Measurements from ENCODE around the gene OPN5.

DNA sequence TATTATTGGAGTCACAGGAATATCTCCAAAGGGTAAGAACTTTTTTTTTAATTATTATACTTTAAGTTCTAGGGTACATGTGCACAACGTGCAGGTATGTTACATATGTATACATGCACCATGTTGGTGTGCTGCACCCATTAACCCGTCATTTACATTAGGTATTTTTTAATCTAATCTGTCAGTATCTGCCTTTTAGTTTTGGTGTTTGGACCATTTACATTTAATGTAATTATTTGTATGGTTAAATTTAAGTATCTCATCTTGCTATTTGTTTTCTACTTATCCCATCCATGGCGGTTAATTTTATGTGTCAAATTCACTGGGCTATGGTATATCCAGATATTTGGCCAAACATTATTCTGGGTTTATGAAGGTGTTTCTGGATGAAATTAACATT lies 15.4 kb upstream of the OPN5 start:
- no peak for TF ChIP-seq ZC3H10 (CRISPR knock-in tag; IDR thresholded peaks at IDR 0.05)
- TF ChIP-seq ZNF8 (CRISPR knock-in tag; IDR thresholded peaks at IDR 0.05), result no peak
- TF ChIP-seq SNAI2 (CRISPR knock-in tag; IDR thresholded peaks at IDR 0.05), result no peak
- no peak for TF ChIP-seq ZFP3 (CRISPR knock-in tag; IDR thresholded peaks at IDR 0.05)
- no peak for TF ChIP-seq ARNTL (CRISPR knock-in tag; IDR thresholded peaks at IDR 0.05; ENCODE audit: borderline replicate concordance, low read depth)
- no peak for TF ChIP-seq OSR1 (CRISPR knock-in tag; IDR thresholded peaks at IDR 0.05)
- no peak for TF ChIP-seq RARB (CRISPR knock-in tag; IDR thresholded peaks at IDR 0.05)
- TF ChIP-seq, protein P1, sequence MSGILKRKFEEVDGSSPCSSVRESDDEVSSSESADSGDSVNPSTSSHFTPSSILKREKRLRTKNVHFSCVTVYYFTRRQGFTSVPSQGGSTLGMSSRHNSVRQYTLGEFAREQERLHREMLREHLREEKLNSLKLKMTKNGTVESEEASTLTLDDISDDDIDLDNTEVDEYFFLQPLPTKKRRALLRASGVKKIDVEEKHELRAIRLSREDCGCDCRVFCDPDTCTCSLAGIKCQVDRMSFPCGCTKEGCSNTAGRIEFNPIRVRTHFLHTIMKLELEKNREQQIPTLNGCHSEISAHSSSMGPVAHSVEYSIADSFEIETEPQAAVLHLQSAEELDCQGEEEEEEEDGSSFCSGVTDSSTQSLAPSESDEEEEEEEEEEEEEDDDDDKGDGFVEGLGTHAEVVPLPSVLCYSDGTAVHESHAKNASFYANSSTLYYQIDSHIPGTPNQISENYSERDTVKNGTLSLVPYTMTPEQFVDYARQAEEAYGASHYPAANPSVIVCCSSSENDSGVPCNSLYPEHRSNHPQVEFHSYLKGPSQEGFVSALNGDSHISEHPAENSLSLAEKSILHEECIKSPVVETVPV (CRISPR knock-in tag; IDR thresholded peaks at IDR 0.05), result no peak
- no peak for TF ChIP-seq PPARA (CRISPR knock-in tag; IDR thresholded peaks at IDR 0.05; ENCODE audit: borderline replicate concordance)
- no peak for TF ChIP-seq TCF4 (CRISPR knock-in tag; IDR thresholded peaks at IDR 0.05; ENCODE audit: borderline replicate concordance)
- no peak for TF ChIP-seq CSDC2 (CRISPR knock-in tag; IDR thresholded peaks at IDR 0.05)
- TF ChIP-seq ZNF70 (CRISPR knock-in tag; IDR thresholded peaks at IDR 0.05), result no peak
- no peak for TF ChIP-seq ZNF565 (CRISPR knock-in tag; conservative IDR thresholded peaks at IDR 0.05; ENCODE audit: low read depth)
- TF ChIP-seq, protein P2, sequence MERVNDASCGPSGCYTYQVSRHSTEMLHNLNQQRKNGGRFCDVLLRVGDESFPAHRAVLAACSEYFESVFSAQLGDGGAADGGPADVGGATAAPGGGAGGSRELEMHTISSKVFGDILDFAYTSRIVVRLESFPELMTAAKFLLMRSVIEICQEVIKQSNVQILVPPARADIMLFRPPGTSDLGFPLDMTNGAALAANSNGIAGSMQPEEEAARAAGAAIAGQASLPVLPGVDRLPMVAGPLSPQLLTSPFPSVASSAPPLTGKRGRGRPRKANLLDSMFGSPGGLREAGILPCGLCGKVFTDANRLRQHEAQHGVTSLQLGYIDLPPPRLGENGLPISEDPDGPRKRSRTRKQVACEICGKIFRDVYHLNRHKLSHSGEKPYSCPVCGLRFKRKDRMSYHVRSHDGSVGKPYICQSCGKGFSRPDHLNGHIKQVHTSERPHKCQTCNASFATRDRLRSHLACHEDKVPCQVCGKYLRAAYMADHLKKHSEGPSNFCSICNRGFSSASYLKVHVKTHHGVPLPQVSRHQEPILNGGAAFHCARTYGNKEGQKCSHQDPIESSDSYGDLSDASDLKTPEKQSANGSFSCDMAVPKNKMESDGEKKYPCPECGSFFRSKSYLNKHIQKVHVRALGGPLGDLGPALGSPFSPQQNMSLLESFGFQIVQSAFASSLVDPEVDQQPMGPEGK (CRISPR knock-in tag; IDR thresholded peaks at IDR 0.05; ENCODE audit: borderline replicate concordance), result no peak

Measured in SK-N-SH treated with all-trans-retinoic acid at 6 μM for 48 hours (cell line).